22Rv1 (cell line): Measurements from ENCODE around the gene BTBD10.

Experiments
- H3K27ac ChIP-seq: fragments of 450-650 bp; 2 replicates; pipeline ENCODE4 v1.5.1; 2017
- CTCF ChIP-seq: fragments of 450-650 bp; IDR thresholded peaks from 2 replicates; pipeline ENCODE4 v1.5.1; 2017; ENCODE audit warnings: mild to moderate bottlenecking
- ZFX ChIP-seq: fragments of 450-650 bp; IDR thresholded peaks from 2 replicates; pipeline ENCODE4 v1.6.1; 2017; ENCODE audit warnings: antibody characterized with exemption, borderline replicate concordance

The BTBD10 gene

GRCh38 chr11:13386567-13386966 is 76.5 kb downstream of the BTBD10 start:
- H3K27ac ChIP-seq: no peak overlapping the region
- no peak for TF ChIP-seq CTCF
- no peak for TF ChIP-seq ZFX

GRCh38 chr11:13384908-13385640 is 77.9 kb downstream of the BTBD10 start:
- no peak overlapping the region for H3K27ac ChIP-seq
- no peak for TF ChIP-seq ZFX
- TF ChIP-seq CTCF: peak; percentile 84

GRCh38 chr11:13382751-13383150 is 80.3 kb downstream of the BTBD10 start:
- TF ChIP-seq CTCF (no peak), ZFX (no peak)
- no peak overlapping the region for H3K27ac ChIP-seq

GRCh38 chr11:13380731-13381130 is 82.3 kb downstream of the BTBD10 start:
- TF ChIP-seq CTCF (no peak), ZFX (no peak)

GRCh38 chr11:13378316-13378715 is 84.7 kb downstream of the BTBD10 start:
- TF ChIP-seq ZFX (no peak), CTCF (no peak)
- no peak overlapping the region for H3K27ac ChIP-seq

More at GRCh38 chr11:13380731-13381130, 82.3 kb downstream of the BTBD10 start:
- no peak overlapping the region for H3K27ac ChIP-seq

- TF ChIP-seq CTCF (no peak), ZFX (no peak)
- H3K27ac ChIP-seq: no peak overlapping the region
Measured at GRCh38 chr11:13376838-13377237, 86.2 kb downstream of the BTBD10 start.

- TF ChIP-seq ZFX (no peak), CTCF (no peak)
Measured at GRCh38 chr11:13376402-13376801, 86.6 kb downstream of the BTBD10 start.

More at GRCh38 chr11:13376402-13376801, 86.6 kb downstream of the BTBD10 start:
- H3K27ac ChIP-seq: no peak overlapping the region
